ENCODE data around the gene ULK4.
"Not testable (repeated sequence)": the region's sequence is repeated elsewhere in the genome, so short reads cannot be mapped to it uniquely, and the experiment has no call there.

DNA sequence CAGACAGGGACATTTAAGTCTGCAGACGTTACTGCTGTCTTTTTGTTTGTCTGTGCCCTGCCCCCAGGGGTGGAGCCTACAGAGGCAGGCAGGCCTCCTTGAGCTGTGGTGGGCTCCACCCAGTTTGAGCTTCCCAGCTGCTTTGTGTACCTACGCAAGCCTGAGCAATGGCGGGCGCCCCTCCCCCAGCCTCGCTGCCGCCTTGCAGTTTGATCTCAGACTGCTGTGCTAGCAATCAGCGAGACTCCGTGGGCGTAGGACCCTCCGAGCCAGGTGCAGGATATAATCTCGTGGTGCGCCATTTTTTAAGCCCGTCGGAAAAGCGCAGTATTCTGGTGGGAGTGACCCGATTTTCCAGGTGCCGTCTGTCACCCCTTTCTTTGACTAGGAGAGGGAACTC, 314.2 kb downstream of the ULK4 start:
- TF ChIP-seq, protein P1, sequence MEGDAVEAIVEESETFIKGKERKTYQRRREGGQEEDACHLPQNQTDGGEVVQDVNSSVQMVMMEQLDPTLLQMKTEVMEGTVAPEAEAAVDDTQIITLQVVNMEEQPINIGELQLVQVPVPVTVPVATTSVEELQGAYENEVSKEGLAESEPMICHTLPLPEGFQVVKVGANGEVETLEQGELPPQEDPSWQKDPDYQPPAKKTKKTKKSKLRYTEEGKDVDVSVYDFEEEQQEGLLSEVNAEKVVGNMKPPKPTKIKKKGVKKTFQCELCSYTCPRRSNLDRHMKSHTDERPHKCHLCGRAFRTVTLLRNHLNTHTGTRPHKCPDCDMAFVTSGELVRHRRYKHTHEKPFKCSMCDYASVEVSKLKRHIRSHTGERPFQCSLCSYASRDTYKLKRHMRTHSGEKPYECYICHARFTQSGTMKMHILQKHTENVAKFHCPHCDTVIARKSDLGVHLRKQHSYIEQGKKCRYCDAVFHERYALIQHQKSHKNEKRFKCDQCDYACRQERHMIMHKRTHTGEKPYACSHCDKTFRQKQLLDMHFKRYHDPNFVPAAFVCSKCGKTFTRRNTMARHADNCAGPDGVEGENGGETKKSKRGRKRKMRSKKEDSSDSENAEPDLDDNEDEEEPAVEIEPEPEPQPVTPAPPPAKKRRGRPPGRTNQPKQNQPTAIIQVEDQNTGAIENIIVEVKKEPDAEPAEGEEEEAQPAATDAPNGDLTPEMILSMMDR (IDR thresholded peaks at IDR 0.05; ENCODE audit: low read depth, low read length): not testable (repeated sequence)
- not testable (repeated sequence) for TF ChIP-seq EZH2phosphoT487 (IDR thresholded peaks at IDR 0.05; ENCODE audit: low read depth)

Measured in OCI-LY3 (cell line).